ENCODE measurements around the gene SPON2. TPM values are rescaled to one million over a fixed set of nuclear protein-coding genes. Genes with fewer than 3 reads are reported as not detected.

Gene SPON2
- total and polyA plus RNA-seq, 2 donors from 2014 or later: 16.7 to 116 TPM

- H3K9ac ChIP-seq (ENCODE audit: low read length in 3 of 3): peak overlapping the region in 1 of 3 donors; percentile 16
- H3K36me3 ChIP-seq (ENCODE audit: control insufficient read depth in 2 of 3, insufficient read depth in 3 of 3, low read length in 3 of 3): no peaks in the 10 kb centered on the region
- intact Hi-C loops (cut with DNase I): no loop called here
- H3K4me3 ChIP-seq (ENCODE audit: low read length in 3 of 3): peak overlapping the region; percentile 28 to 46 (median 31)
- peaks cover 0 to 14% (median 0%) of the 10 kb centered on the region in 3 donors for H3K4me1 ChIP-seq (ENCODE audit: control insufficient read depth in 2 of 3, insufficient read depth in 2 of 3, low read depth in 1 of 3, low read length in 3 of 3)
- TF ChIP-seq CTCF (IDR thresholded peaks at IDR 0.05; ENCODE audit: borderline replicate concordance, extremely low read depth, insufficient read depth): peak; percentile 87
- peaks cover 9% of the 10 kb centered on the region for H3K27me3 ChIP-seq (ENCODE audit: control insufficient read depth, insufficient read depth, low read length)
- no peak overlapping the region for H3K27ac ChIP-seq (ENCODE audit: low read depth in 2 of 2, low read length in 2 of 2)
- DNase-seq (peak; percentile 81 to 92 (median 89)), FAIRE-seq (no peak)
- no peaks in the 10 kb centered on the region for H3K9me3 ChIP-seq (ENCODE audit: control insufficient read depth in 2 of 3, insufficient read depth in 1 of 3, low read length in 3 of 3)
These were observed 5.0 kb downstream of the SPON2 start for GRCh38 chr4:1167244-1167949.

- FAIRE-seq (no peak), DNase-seq (no peak)
- Histone ChIP-seq H3K4me1 (ENCODE audit: control insufficient read depth in 2 of 3, insufficient read depth in 2 of 3, low read depth in 1 of 3, low read length in 3 of 3) (peaks cover 0 to 9% (median 0%) of the 10 kb centered on the region in 3 donors), H3K27ac (ENCODE audit: low read depth in 2 of 2, low read length in 2 of 2) (no peak overlapping the region), H3K27me3 (ENCODE audit: control insufficient read depth, insufficient read depth, low read length) (peaks cover 9% of the 10 kb centered on the region), H3K9me3 (ENCODE audit: control insufficient read depth in 2 of 3, insufficient read depth in 1 of 3, low read length in 3 of 3) (no peaks in the 10 kb centered on the region), H3K9ac (ENCODE audit: low read length in 3 of 3) (no peak overlapping the region), H3K36me3 (ENCODE audit: control insufficient read depth in 2 of 3, insufficient read depth in 3 of 3, low read length in 3 of 3) (no peaks in the 10 kb centered on the region), H3K4me3 (ENCODE audit: low read length in 3 of 3) (no peak overlapping the region)
- no peak for TF ChIP-seq CTCF (IDR thresholded peaks at IDR 0.05; ENCODE audit: borderline replicate concordance, extremely low read depth, insufficient read depth)
- intact Hi-C loops (cut with DNase I): no loop called here
These were observed 5.7 kb downstream of the SPON2 start for GRCh38 chr4:1166509-1167243.

GRCh38 chr4:1164956-1165545 is 7.3 kb downstream of the SPON2 start:
- H3K27ac ChIP-seq (ENCODE audit: low read depth in 2 of 2, low read length in 2 of 2): no peak overlapping the region
- H3K9ac ChIP-seq (ENCODE audit: low read length in 3 of 3): no peak overlapping the region
- peaks cover 2% of the 10 kb centered on the region for H3K27me3 ChIP-seq (ENCODE audit: control insufficient read depth, insufficient read depth, low read length)
- H3K9me3 ChIP-seq (ENCODE audit: control insufficient read depth in 2 of 3, insufficient read depth in 1 of 3, low read length in 3 of 3): no peaks in the 10 kb centered on the region
- FAIRE-seq: no peak
- H3K4me1 ChIP-seq (ENCODE audit: control insufficient read depth in 2 of 3, insufficient read depth in 2 of 3, low read depth in 1 of 3, low read length in 3 of 3): peaks cover 0 to 5% (median 0%) of the 10 kb centered on the region in 3 donors
- intact Hi-C loops (cut with DNase I): no loop called here
- no peak overlapping the region for H3K4me3 ChIP-seq (ENCODE audit: low read length in 3 of 3)
- DNase-seq: no peak
- TF ChIP-seq CTCF (IDR thresholded peaks at IDR 0.05; ENCODE audit: borderline replicate concordance, extremely low read depth, insufficient read depth): no peak
- H3K36me3 ChIP-seq (ENCODE audit: control insufficient read depth in 2 of 3, insufficient read depth in 3 of 3, low read length in 3 of 3): no peaks in the 10 kb centered on the region

Measured in kidney (tissue), 14 donors.